ENCODE results near the gene ETFDH.

The ETFDH gene

DNA sequence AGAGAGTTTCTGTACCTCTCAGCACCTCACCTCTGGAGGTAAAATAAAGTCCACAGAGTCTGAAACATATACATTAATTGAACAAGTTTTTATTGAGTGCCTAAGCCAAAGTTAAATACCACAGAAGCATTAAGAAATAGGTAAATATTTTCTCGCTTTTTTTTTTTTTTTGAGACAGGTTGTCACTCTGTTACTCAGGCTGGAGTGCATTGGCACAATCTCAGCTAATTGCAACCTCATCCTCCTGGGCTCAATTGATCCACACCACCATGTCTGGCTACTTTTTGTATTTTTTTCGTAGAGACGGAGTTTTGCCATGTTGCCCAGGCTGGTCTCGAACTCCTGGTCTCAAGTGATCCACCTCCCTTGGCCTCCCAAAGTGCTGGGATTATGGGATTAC, 86.6 kb downstream of the ETFDH start:
- H2AFZ ChIP-seq (ENCODE audit: low read depth, low read length): no peak overlapping the region
- H3K79me2 ChIP-seq (ENCODE audit: low read length): no peaks in the 10 kb centered on the region
- H3K9ac ChIP-seq (ENCODE audit: low read length): no peak overlapping the region
- H3K4me1 ChIP-seq (ENCODE audit: low read length): no peaks in the 10 kb centered on the region
- no peaks in the 10 kb centered on the region for H3K9me3 ChIP-seq (ENCODE audit: insufficient read depth, low read length)
- H3K36me3 ChIP-seq (replicated peaks; ENCODE audit: low read depth, low read length): no peaks in the 10 kb centered on the region
- H4K20me1 ChIP-seq (ENCODE audit: insufficient read depth, low read length): no peaks in the 10 kb centered on the region
- H3K4me2 ChIP-seq (ENCODE audit: low read length): no peak overlapping the region
- H3K27ac ChIP-seq (ENCODE audit: low read length): no peak overlapping the region
- TF ChIP-seq EZH2phosphoT487 (IDR thresholded peaks at IDR 0.05; ENCODE audit: low read depth): no peak
- TF ChIP-seq, protein P1, sequence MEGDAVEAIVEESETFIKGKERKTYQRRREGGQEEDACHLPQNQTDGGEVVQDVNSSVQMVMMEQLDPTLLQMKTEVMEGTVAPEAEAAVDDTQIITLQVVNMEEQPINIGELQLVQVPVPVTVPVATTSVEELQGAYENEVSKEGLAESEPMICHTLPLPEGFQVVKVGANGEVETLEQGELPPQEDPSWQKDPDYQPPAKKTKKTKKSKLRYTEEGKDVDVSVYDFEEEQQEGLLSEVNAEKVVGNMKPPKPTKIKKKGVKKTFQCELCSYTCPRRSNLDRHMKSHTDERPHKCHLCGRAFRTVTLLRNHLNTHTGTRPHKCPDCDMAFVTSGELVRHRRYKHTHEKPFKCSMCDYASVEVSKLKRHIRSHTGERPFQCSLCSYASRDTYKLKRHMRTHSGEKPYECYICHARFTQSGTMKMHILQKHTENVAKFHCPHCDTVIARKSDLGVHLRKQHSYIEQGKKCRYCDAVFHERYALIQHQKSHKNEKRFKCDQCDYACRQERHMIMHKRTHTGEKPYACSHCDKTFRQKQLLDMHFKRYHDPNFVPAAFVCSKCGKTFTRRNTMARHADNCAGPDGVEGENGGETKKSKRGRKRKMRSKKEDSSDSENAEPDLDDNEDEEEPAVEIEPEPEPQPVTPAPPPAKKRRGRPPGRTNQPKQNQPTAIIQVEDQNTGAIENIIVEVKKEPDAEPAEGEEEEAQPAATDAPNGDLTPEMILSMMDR (IDR thresholded peaks at IDR 0.05; ENCODE audit: low read depth, low read length): no peak
- peaks cover 27% of the 10 kb centered on the region for H3K27me3 ChIP-seq (ENCODE audit: low read depth, low read length)
- H3K4me3 ChIP-seq (ENCODE audit: low read length): no peak overlapping the region

Data from OCI-LY3 (cell line).